Tibial nerve (tissue), 4 donors: ENCODE measurements around the gene C6orf15.

ENCODE experiments used
- CTCF ChIP-seq, 5 experiments: fragments of 200-600 bp in 3 of 5; fragments of 450-650 bp in 2 of 5; sonication (generic) in 3 of 5; IDR thresholded peaks; one replicate each; pipeline ENCODE4 v1.5.1; 2016 to 2019; ENCODE audit warnings: antibody characterized with exemption in 5 of 5, mild to moderate bottlenecking in 3 of 5, moderate library complexity in 2 of 5
- EP300 ChIP-seq, 2 donors: sonication (generic); formaldehyde crosslinking; IDR thresholded peaks; one replicate each; pipeline ENCODE4 v1.6.1; 2017; ENCODE audit warnings: antibody characterized with exemption in 2 of 2, mild to moderate bottlenecking in 1 of 2
- POLR2A ChIP-seq, 2 donors: fragments of 450-650 bp; IDR thresholded peaks; one replicate each; pipeline ENCODE4 v1.6.1; 2017; ENCODE audit warnings: antibody characterized with exemption in 2 of 2, mild to moderate bottlenecking in 2 of 2, moderate library complexity in 2 of 2

GRCh38 chr6:31114970-31115849 is 2.8 kb upstream of the C6orf15 start:
- TF ChIP-seq CTCF (IDR thresholded peaks at IDR 0.05) (no peak), POLR2A (IDR thresholded peaks at IDR 0.05) (no peak), EP300 (IDR thresholded peaks at IDR 0.05) (no peak)
